HCT116 (cell line): Measurements from ENCODE around the gene SLC35G2. TPM values are rescaled to one million over a fixed set of nuclear protein-coding genes. Genes with fewer than 3 reads are reported as not detected.

Experiments used
- ATAC-seq: fragments of 200-7000 bp; cut with Tn5 transposase; 2 replicates; pipeline ENCODE4 v1.9.1; 2020; ENCODE audit warnings: mild to moderate bottlenecking, moderate library complexity
- BruUV-seq: library from RNA; stranded (reverse); fragments of 400-500 nt; replicated peaks from 2 replicates; lab custom pipeline; 2021; lab: Mats Ljungman, UMichigan
- CTCF ChIA-PET: fragments of 300-600 bp; sonication (Branson Sonifier 250); formaldehyde crosslinking; loops from one replicate; lab custom pipeline; 2021; ENCODE audit warnings: antibody characterized with exemption; lab: Charles Lee
- POLR2A ChIA-PET: fragments of 300-600, 350-600 bp; sonication (Branson Sonifier 250); formaldehyde crosslinking; loops from one replicate; lab custom pipeline; 2021; ENCODE audit warnings: antibody characterized with exemption; lab: Charles Lee
- RAD21 ChIA-PET, 2 experiments: fragments of 300-600 bp; sonication (Branson Sonifier 250); formaldehyde crosslinking; loops; one replicate each; lab custom pipeline; 2023; ENCODE audit warnings: low total read pairs in 2 of 2; ENCODE audit not compliant: uncharacterized antibody in 2 of 2, unreplicated experiment in 2 of 2, low non-redundant PET in 1 of 2; lab: Charles Lee
- DNase-seq: peaks from one replicate; pipeline ENCODE4 v3.0.0-alpha.2; 2010; ENCODE audit warnings: low read depth, low spot score
- H2AFZ ChIP-seq: fragments of 200-600 bp; shearing (Covaris generic), sonication (generic); 2 replicates; pipeline ENCODE4 v1.6.1; 2017; ENCODE audit warnings: low read depth, mixed run types, mixed read lengths, antibody characterized with exemption, low read length; ENCODE audit not compliant: poor library complexity, severe bottlenecking
- H3K27ac ChIP-seq: 2 replicates; pipeline ENCODE4 v1.5.1; 2012; ENCODE audit warnings: low read depth, low read length
- H3K27me3 ChIP-seq: fragments of 200-600 bp; sonication (generic); 2 replicates; pipeline ENCODE4 v1.6.1; 2016; ENCODE audit warnings: mixed run types, low read length, mixed read lengths; ENCODE audit not compliant: insufficient read depth
- H3K36me3 ChIP-seq, 2 experiments: fragments of 200-500 bp in 1 of 2; fragments of 200-600 bp in 1 of 2; sonication (Bioruptor generic) in 1 of 2; sonication (generic) in 1 of 2; 2 replicates each; pipeline versions ENCODE4 v1.5.1 to v1.6.1; 2014 to 2016; ENCODE audit warnings: low read length in 2 of 2, inconsistent platforms in 1 of 2, mixed read lengths in 1 of 2, mixed run types in 1 of 2; ENCODE audit not compliant: insufficient read depth in 2 of 2, control insufficient read depth in 1 of 2
- H3K4me1 ChIP-seq, 2 experiments: fragments of 200-600 bp in 1 of 2; sonication (generic) in 1 of 2; 2 replicates each; pipeline versions ENCODE4 v1.5.1 to v1.6.1; 2012 to 2017; ENCODE audit warnings: low read length in 2 of 2, inconsistent platforms in 1 of 2, mild to moderate bottlenecking in 1 of 2, mixed read lengths in 1 of 2, mixed run types in 1 of 2, moderate library complexity in 1 of 2; ENCODE audit not compliant: insufficient read depth in 2 of 2, control insufficient read depth in 1 of 2
- H3K4me2 ChIP-seq: fragments of 200-600 bp; sonication (generic); 2 replicates; pipeline ENCODE4 v1.6.1; 2017; ENCODE audit warnings: mixed run types, low read length, mixed read lengths
- H3K4me3 ChIP-seq, 2 experiments: fragments of 200-600 bp in 1 of 2; sonication (generic) in 1 of 2; replicated peaks in 1 of 2; 2 replicates each; pipeline ENCODE4 v1.5.1; 2011 to 2016; ENCODE audit warnings: low read length in 2 of 2, control low read depth in 1 of 2, low read depth in 1 of 2, mild to moderate bottlenecking in 1 of 2, mixed read lengths in 1 of 2, mixed run types in 1 of 2
- H3K79me2 ChIP-seq: fragments of 200-600 bp; sonication (generic); 2 replicates; pipeline ENCODE4 v1.6.1; 2017; ENCODE audit warnings: mild to moderate bottlenecking, mixed run types, low read length, moderate library complexity, mixed read lengths; ENCODE audit not compliant: insufficient read depth
- H3K9ac ChIP-seq: fragments of 200-600 bp; sonication (generic); 2 replicates; pipeline ENCODE4 v1.6.1; 2016; ENCODE audit warnings: low read length, mixed read lengths
- H3K9me2 ChIP-seq: fragments of 200-600 bp; sonication (generic), shearing (Covaris generic); 2 replicates; pipeline ENCODE4 v1.6.1; 2017; ENCODE audit warnings: mixed run types, mild to moderate bottlenecking, moderate library complexity; ENCODE audit not compliant: insufficient read depth
- H3K9me3 ChIP-seq, 2 experiments: fragments of 200-500 bp in 1 of 2; fragments of 200-600 bp in 1 of 2; sonication (Bioruptor generic) in 1 of 2; sonication (generic) in 1 of 2; 2 replicates each; pipeline ENCODE4 v1.6.1; 2014 to 2017; ENCODE audit warnings: low read length in 2 of 2, mixed read lengths in 2 of 2, inconsistent platforms in 1 of 2, low read depth in 1 of 2, mild to moderate bottlenecking in 1 of 2, mixed run types in 1 of 2, moderate library complexity in 1 of 2; ENCODE audit not compliant: control insufficient read depth in 1 of 2, insufficient read depth in 1 of 2
- H4K20me1 ChIP-seq: fragments of 200-600 bp; sonication (generic), shearing (Covaris generic); 2 replicates; pipeline ENCODE4 v1.6.1; 2017; ENCODE audit warnings: mixed run types, mild to moderate bottlenecking, moderate library complexity; ENCODE audit not compliant: insufficient read depth
- ATF3 ChIP-seq: IDR thresholded peaks from 2 replicates; pipeline ENCODE4 v1.6.1; 2012
- CEBPB ChIP-seq: IDR thresholded peaks from 2 replicates; pipeline ENCODE4 v1.6.1; 2012; ENCODE audit warnings: low read depth
- CTCF ChIP-seq, 3 experiments: fragments of 200-600 bp in 1 of 3; sonication (generic) in 1 of 3; IDR thresholded peaks in 2 of 3; conservative IDR thresholded peaks in 1 of 3; 2 replicates each; pipeline ENCODE4 v1.5.1; 2012 to 2017; ENCODE audit warnings: low read depth in 2 of 3, low read length in 2 of 3, antibody characterized with exemption in 1 of 3, borderline replicate concordance in 1 of 3, control low read depth in 1 of 3, mild to moderate bottlenecking in 1 of 3, mixed read lengths in 1 of 3, mixed run types in 1 of 3, moderate library complexity in 1 of 3; ENCODE audit not compliant: insufficient read depth in 1 of 3
- ELF1 ChIP-seq: IDR thresholded peaks from 2 replicates; pipeline ENCODE4 v1.6.1; 2012; ENCODE audit warnings: low read depth, borderline replicate concordance
- EZH2 ChIP-seq: fragments of 200-600 bp; sonication (generic); IDR thresholded peaks from 2 replicates; pipeline ENCODE4 v1.6.1; 2017; ENCODE audit warnings: antibody characterized with exemption, mixed run types
- EZH2phosphoT487 ChIP-seq: fragments of 200-600 bp; IDR thresholded peaks from 2 replicates; pipeline ENCODE4 v1.6.1; 2018; ENCODE audit warnings: antibody characterized with exemption, borderline replicate concordance
- FOSL1 ChIP-seq: IDR thresholded peaks from 2 replicates; pipeline ENCODE4 v1.6.1; 2012; ENCODE audit warnings: low read depth
- MAX ChIP-seq: IDR thresholded peaks from 2 replicates; pipeline ENCODE4 v1.6.1; 2012
- POLR2A ChIP-seq: IDR thresholded peaks from 2 replicates; pipeline ENCODE4 v1.7.0; 2011; ENCODE audit warnings: borderline replicate concordance; ENCODE audit not compliant: insufficient read depth, insufficient read length; ENCODE audit errors: extremely low read depth
- POLR2AphosphoS5 ChIP-seq: IDR thresholded peaks from 2 replicates; pipeline ENCODE4 v1.6.1; 2011; ENCODE audit warnings: mild to moderate bottlenecking, low read depth, low read length, moderate library complexity
- REST ChIP-seq: IDR thresholded peaks from 2 replicates; pipeline ENCODE4 v1.6.1; 2012; ENCODE audit warnings: low read depth
- SRF ChIP-seq: IDR thresholded peaks from 2 replicates; pipeline ENCODE4 v1.6.1; 2012; ENCODE audit warnings: low read depth
- TCF7L2 ChIP-seq: IDR thresholded peaks from 2 replicates; pipeline ENCODE4 v1.7.0; 2011; ENCODE audit warnings: borderline replicate concordance, inconsistent platforms; ENCODE audit not compliant: insufficient read depth, insufficient read length; ENCODE audit errors: extremely low read depth
- ZBTB33 ChIP-seq: IDR thresholded peaks from 2 replicates; pipeline ENCODE4 v1.6.1; 2011; ENCODE audit warnings: mild to moderate bottlenecking, low read length, moderate library complexity; ENCODE audit not compliant: insufficient replicate concordance; ENCODE audit errors: extremely low read depth
- ZNF274 ChIP-seq: fragments of 200-500 bp; sonication (Bioruptor generic); IDR thresholded peaks from 2 replicates; pipeline ENCODE4 v1.6.1; 2014; ENCODE audit warnings: mild to moderate bottlenecking, low read depth, low read length, inconsistent platforms
- intact Hi-C: fragments of 100-400 bp; cut with micrococcal nuclease; formaldehyde crosslinking; loops from 2 replicates; pipeline ENCODE4 v1.10.0; 2022
- total RNA-seq: library from RNA; stranded (reverse); gene quantifications from one replicate; pipeline ENCODE4 v1.2.1, GENCODE V29; 2021; ENCODE audit not compliant: unreplicated experiment

Gene SLC35G2
- total RNA-seq, 1 experiment from 2014 or later, result 3.3 TPM

- TF ChIP-seq ZBTB33 (no peak), POLR2AphosphoS5 (no peak), FOSL1 (no peak), CEBPB (no peak), CTCF (IDR thresholded peaks at IDR 0.05 in 2 of 3, conservative IDR thresholded peaks at IDR 0.05 in 1 of 3; ENCODE audit: borderline replicate concordance in 1 of 3, insufficient read depth in 1 of 3, low read depth in 2 of 3, low read length in 2 of 3) (no peak), EZH2phosphoT487 (no peak), ELF1 (no peak), EZH2 (no peak), ATF3 (no peak)
Measured at GRCh38 chr3:136844724-136845123, 25.8 kb downstream of the SLC35G2 start (continued).

GRCh38 chr3:136852180-136852579, 33.3 kb downstream of the SLC35G2 start:
- no peaks in the 10 kb centered on the region for H3K36me3 ChIP-seq
- no peak overlapping the region for H3K27ac ChIP-seq
- no peak overlapping the region for H3K4me2 ChIP-seq
- no peaks in the 10 kb centered on the region for H3K9me2 ChIP-seq
- no peaks in the 10 kb centered on the region for H3K9me3 ChIP-seq
- no peak overlapping the region for H2AFZ ChIP-seq
- no peak overlapping the region for H3K4me3 ChIP-seq
- ChIA-PET POLR2A (interaction anchor here (2.3 kb wide), 1 partner anchor 9 kb away, joined by 13 read pairs; the partner anchor contains the start of gene NCK1), CTCF (no interaction called here), RAD21 (no interaction called here)
- peaks cover 7% of the 10 kb centered on the region; the same call in 1 of the 2 replicates for H3K79me2 ChIP-seq
- BruUV-seq, result no TSS peak
- no peaks in the 10 kb centered on the region for H4K20me1 ChIP-seq
- intact Hi-C loops, result no loop called here
- H3K4me1 ChIP-seq, result no peaks in the 10 kb centered on the region
- no peak overlapping the region for H3K9ac ChIP-seq
- DNase-seq (no peak), ATAC-seq (no peak)
- H3K27me3 ChIP-seq, result no peaks in the 10 kb centered on the region
- no peak for TF ChIP-seq ZBTB33
- no peak for TF ChIP-seq ZNF274
- no peak for TF ChIP-seq MAX
- no peak for TF ChIP-seq TCF7L2
- TF ChIP-seq SRF, result no peak
- TF ChIP-seq REST, result no peak
- no peak for TF ChIP-seq POLR2A
